Brain microvascular endothelial cell (primary cell): ENCODE data around the gene ASB7.

Experiments
- DNase-seq: peaks from one replicate; pipeline ENCODE4 v3.0.0-alpha.2; 2020
- H3K27ac ChIP-seq: fragments of 250-450 bp; sonication (Bioruptor Pico); 2 replicates; pipeline ENCODE4 v1.5.1; 2020; ENCODE audit warnings: mild to moderate bottlenecking, moderate library complexity
- H3K27me3 ChIP-seq: fragments of 250-450 bp; sonication (Bioruptor Pico); replicated peaks from 2 replicates; pipeline ENCODE4 v1.5.1; 2020; ENCODE audit warnings: mild to moderate bottlenecking
- H3K36me3 ChIP-seq: fragments of 250-450 bp; sonication (Bioruptor Pico); replicated peaks from 2 replicates; pipeline ENCODE4 v1.5.1; 2020; ENCODE audit warnings: mild to moderate bottlenecking
- H3K4me3 ChIP-seq: 2 replicates; pipeline ENCODE4 v1.5.1; 2011; ENCODE audit warnings: low read depth, mild to moderate bottlenecking, control low read depth, low read length, moderate library complexity
- in situ Hi-C: cut with HindIII; loops from 2 replicates; pipeline ENCODE4 v1.10.0; 2017; ENCODE audit warnings: low sequenced_read_pairs, low pct_ligation_motif_present
- TF ChIP-seq, protein P1 (sequence below): IDR thresholded peaks from 2 replicates; pipeline ENCODE4 v1.5.1; 2011; ENCODE audit warnings: low read depth, mild to moderate bottlenecking, moderate library complexity, low read length, control low read depth, inconsistent platforms; ENCODE audit errors: missing control alignments

Gene ASB7

DNA sequence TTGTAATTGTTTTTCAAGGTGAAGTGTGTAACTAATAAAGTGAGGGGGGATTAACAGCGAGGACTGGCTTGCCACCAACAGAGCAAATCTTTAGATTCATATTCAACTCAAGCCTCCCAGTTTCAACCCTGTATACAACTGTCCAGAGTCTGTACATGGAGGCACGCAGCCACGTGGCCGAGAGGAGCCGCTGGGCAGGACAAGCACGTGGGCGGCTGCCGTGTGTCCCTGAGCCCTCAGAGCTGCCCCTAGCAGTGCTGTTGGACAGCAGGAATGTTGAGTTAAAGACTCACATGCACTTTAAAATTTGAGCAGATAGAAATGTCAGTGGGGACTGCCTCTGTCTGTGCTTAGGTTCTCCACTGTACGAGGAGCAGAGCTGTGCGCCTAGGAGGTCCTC lies 29.4 kb downstream of the ASB7 start:
- DNase-seq, result no peak
- peaks cover 3% of the 10 kb centered on the region for H3K36me3 ChIP-seq
- no peaks in the 10 kb centered on the region for H3K27me3 ChIP-seq
- in situ Hi-C loops, result no loop called here
- H3K27ac ChIP-seq, result no peak overlapping the region
- no peak overlapping the region for H3K4me3 ChIP-seq
- TF ChIP-seq, protein P1, sequence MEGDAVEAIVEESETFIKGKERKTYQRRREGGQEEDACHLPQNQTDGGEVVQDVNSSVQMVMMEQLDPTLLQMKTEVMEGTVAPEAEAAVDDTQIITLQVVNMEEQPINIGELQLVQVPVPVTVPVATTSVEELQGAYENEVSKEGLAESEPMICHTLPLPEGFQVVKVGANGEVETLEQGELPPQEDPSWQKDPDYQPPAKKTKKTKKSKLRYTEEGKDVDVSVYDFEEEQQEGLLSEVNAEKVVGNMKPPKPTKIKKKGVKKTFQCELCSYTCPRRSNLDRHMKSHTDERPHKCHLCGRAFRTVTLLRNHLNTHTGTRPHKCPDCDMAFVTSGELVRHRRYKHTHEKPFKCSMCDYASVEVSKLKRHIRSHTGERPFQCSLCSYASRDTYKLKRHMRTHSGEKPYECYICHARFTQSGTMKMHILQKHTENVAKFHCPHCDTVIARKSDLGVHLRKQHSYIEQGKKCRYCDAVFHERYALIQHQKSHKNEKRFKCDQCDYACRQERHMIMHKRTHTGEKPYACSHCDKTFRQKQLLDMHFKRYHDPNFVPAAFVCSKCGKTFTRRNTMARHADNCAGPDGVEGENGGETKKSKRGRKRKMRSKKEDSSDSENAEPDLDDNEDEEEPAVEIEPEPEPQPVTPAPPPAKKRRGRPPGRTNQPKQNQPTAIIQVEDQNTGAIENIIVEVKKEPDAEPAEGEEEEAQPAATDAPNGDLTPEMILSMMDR, result no peak

DNA sequence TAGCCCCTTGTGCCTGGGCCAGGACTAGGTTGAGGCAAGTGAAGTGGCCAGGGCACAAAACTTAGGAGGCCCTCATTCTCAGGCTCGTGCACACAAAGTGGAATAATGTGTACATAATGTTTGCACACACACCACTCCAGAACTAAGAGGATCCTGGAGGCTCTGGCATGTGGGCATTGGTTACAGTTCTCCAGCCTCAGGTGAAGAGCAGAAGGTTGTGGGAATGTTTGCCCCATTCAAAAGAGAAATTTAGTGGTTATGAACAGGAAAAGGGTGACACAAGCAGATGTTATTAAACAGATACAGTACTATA lies 31.3 kb downstream of the ASB7 start:
- Histone ChIP-seq H3K36me3 (peaks cover 3% of the 10 kb centered on the region), H3K27ac (no peak overlapping the region), H3K4me3 (no peak overlapping the region), H3K27me3 (no peaks in the 10 kb centered on the region)
- TF ChIP-seq, protein P1, result no peak
- in situ Hi-C loops, result no loop called here
- DNase-seq, result no peak

DNA sequence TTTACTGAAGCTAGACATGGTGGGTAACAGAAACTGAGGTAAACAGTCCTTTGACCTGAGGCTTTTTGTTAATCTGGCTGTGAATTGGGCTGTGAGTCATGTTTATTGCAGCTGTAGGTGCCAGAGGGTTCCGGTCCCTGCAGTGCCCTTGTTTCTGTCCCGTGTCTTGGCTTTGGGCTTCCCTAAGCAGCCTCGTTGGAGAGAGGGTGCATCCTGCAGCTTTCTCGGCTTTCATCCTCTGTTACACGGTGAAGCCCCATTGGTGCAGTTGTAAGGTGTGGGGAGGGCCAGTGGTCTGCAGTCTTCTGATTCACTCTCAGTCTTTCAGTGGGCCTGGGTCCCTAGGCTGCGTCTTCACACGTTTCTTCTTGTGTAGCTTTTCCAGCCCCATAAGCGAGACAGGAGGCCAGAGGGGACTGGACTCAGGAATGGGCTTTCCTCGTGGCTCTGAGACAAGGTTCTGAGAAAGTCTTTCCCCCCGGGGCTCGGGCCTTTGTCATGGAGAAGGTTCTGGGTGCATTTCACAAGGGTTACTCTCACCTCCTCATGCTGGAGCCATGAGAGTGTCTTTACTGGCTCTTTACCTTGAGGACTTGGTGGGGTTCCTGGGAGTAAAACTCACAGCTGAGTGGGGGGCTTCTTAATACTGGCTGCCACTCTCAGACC lies 33.1 kb downstream of the ASB7 start:
- Histone ChIP-seq H3K27ac (no peak overlapping the region), H3K27me3 (no peaks in the 10 kb centered on the region), H3K36me3 (no peaks in the 10 kb centered on the region), H3K4me3 (no peak overlapping the region)
- no peak for DNase-seq
- TF ChIP-seq, protein P1, result no peak
- in situ Hi-C loops, result no loop called here

DNA sequence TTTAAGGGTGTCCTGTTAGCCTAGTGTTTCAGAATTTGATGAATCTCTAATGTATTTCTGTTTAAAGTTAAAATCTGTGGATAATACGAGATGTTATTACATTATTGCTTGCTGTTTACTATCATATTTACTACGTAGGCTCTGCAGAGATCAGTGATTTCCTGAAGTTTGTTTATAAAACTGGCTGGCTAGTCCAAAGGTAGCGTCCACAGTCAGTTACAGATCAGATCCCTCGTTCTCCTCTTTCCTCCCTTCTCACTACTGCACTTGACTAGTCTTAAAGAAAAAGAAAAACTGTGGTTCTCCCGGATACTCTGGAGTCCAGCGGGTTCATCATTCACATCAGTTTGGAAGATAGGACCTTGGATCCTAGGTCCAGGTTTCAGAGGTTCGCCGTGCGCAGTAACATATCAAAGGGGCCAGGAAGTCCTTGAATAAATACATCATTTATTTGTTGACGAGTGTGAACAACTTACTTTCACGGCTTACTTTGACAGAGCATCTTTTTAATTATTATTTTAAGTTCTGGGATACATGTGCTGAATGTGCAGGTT lies 35.9 kb downstream of the ASB7 start:
- Histone ChIP-seq H3K27me3 (no peaks in the 10 kb centered on the region), H3K4me3 (no peak overlapping the region), H3K27ac (no peak overlapping the region), H3K36me3 (no peaks in the 10 kb centered on the region)
- TF ChIP-seq, protein P1, result no peak
- in situ Hi-C loops, result no loop called here
- no peak for DNase-seq

DNA sequence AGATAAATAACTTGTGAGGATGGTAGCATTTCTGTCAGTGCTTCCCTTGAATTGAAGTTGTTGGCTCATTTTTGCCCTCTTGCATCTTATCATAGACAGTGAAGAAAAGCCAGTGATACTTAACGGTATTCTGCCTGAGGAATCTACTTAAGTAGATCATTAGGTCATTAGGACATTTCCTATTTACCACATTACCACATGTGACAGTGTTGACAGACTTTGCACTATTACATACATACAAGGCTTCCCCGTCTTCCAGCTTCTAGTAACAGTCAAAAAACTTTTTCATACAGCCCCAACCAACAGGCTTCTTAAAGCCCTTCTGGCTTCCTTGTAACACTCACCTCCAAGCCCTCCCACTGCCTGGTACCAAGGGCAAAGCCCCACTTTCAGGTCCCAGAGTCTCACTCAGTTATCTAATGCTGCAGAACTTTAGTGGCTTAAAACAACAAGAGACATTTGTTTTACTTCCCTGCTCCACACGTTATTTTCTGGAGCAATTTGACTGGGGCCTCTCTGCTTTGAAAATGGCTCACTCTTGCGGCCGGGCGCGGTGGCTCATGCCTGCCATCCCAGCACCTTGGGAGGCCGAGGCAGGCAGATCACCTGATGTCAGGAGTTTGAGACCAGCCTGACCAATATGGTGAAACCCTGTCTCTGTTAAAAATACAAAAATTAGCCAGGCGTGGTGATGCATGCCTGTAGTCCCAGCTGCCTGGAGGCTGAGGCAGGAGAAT lies 40.0 kb downstream of the ASB7 start:
- Histone ChIP-seq H3K36me3 (no peaks in the 10 kb centered on the region), H3K4me3 (no peak overlapping the region), H3K27me3 (no peaks in the 10 kb centered on the region), H3K27ac (no peak overlapping the region)
- TF ChIP-seq, protein P1, result no peak
- DNase-seq, result no peak
- in situ Hi-C loops, result no loop called here
